HepG2 (cell line): ENCODE measurements around the gene GJB1. TPM values are rescaled to one million over a fixed set of nuclear protein-coding genes. Genes with fewer than 3 reads are reported as not detected.

ENCODE experiments used
- CREB1 ChIP-seq, 2 experiments: fragments of 450-650 bp in 1 of 2; IDR thresholded peaks; 2 replicates each; pipeline ENCODE4 v1.6.1; 2016 to 2017; ENCODE audit warnings: control low read depth in 1 of 2, mild to moderate bottlenecking in 1 of 2, missing compliant biosample characterization in 1 of 2, missing genetic modification characterization in 1 of 2
- KLF9 ChIP-seq: IDR thresholded peaks from 2 replicates; pipeline ENCODE4 v1.6.1; 2016; ENCODE audit warnings: low read depth
- PHF8 ChIP-seq: sonication (generic); formaldehyde crosslinking; IDR thresholded peaks from 2 replicates; pipeline ENCODE4 v1.5.0; 2020; ENCODE audit warnings: missing genetic modification reagents
- RBFOX2 ChIP-seq: fragments of 200-400 bp; formaldehyde crosslinking; IDR thresholded peaks from 2 replicates; pipeline ENCODE4 v1.6.1; 2017; ENCODE audit warnings: low read depth, mild to moderate bottlenecking, low read length
- RBM22 ChIP-seq: fragments of 200-400 bp; formaldehyde crosslinking; optimal IDR thresholded peaks from 2 replicates; pipeline ENCODE3; 2017; ENCODE audit warnings: mild to moderate bottlenecking, low read length, moderate library complexity
- SPEN ChIP-seq: sonication (generic); formaldehyde crosslinking; IDR thresholded peaks from 2 replicates; pipeline ENCODE4 v1.5.1; 2020; ENCODE audit warnings: low read depth, mild to moderate bottlenecking, missing genetic modification reagents
- TOPORS ChIP-seq: sonication (generic); formaldehyde crosslinking; IDR thresholded peaks from 2 replicates; pipeline ENCODE4 v1.8.0; 2023; ENCODE audit warnings: mild to moderate bottlenecking, missing genetic modification reagents
- TP53 ChIP-seq: sonication (generic); formaldehyde crosslinking; conservative IDR thresholded peaks from 2 replicates; pipeline ENCODE4 v1.4.0; 2020; ENCODE audit warnings: missing genetic modification reagents
- ZNF598 ChIP-seq: sonication (generic); formaldehyde crosslinking; IDR thresholded peaks from 2 replicates; pipeline ENCODE4 v1.5.1; 2020; ENCODE audit warnings: mild to moderate bottlenecking, missing genetic modification reagents, borderline replicate concordance
- ZNF607 ChIP-seq: sonication (generic); formaldehyde crosslinking; IDR thresholded peaks from 2 replicates; pipeline ENCODE4 v1.5.1; 2020; ENCODE audit warnings: missing genetic modification reagents, mild to moderate bottlenecking, borderline replicate concordance
- polyA plus RNA-seq, 8 experiments: library from polyadenylated mRNA; depleted of rRNA in 3 of 8; stranded (reverse) in 7 of 8; unstranded in 1 of 8; fragments of >200 nt; fragmentation: Illumina TruSeq in 4 of 8; extraction: Trizol in 4 of 8; gene quantifications; 2 replicates each; pipeline versions ENCODE4 v1.2.1 to v1.2.3, GENCODE V29; 2011 to 2016; ENCODE audit warnings: low read depth in 4 of 8, missing spikeins in 1 of 8, mixed read lengths in 1 of 8; ENCODE audit not compliant: insufficient read depth in 1 of 8
- total RNA-seq, 5 experiments: library from RNA; depleted of rRNA; stranded (reverse); fragments of >200 nt; fragmentation: Illumina TruSeq; extraction: Trizol; gene quantifications; 2 replicates each; pipeline ENCODE4 v1.2.3, GENCODE V29; 2016; ENCODE audit warnings: low read depth in 1 of 5
- TF ChIP-seq, protein P1 (sequence below): sonication (generic); formaldehyde crosslinking; IDR thresholded peaks from 2 replicates; pipeline ENCODE4 v1.4.0; 2020; ENCODE audit warnings: mild to moderate bottlenecking, low read depth, missing genetic modification reagents
- TF ChIP-seq, protein P2 (sequence below): IDR thresholded peaks from 2 replicates; pipeline ENCODE4 v1.6.1; 2016; ENCODE audit warnings: control low read depth
- TF ChIP-seq, protein P3 (sequence below): sonication (generic); formaldehyde crosslinking; IDR thresholded peaks from 2 replicates; pipeline ENCODE4 v1.8.0; 2022; ENCODE audit warnings: mild to moderate bottlenecking, missing genetic modification reagents; ENCODE audit not compliant: insufficient replicate concordance
- TF ChIP-seq, protein P4 (sequence below): IDR thresholded peaks from 2 replicates; pipeline ENCODE4 v1.6.1; 2016; ENCODE audit warnings: missing genetic modification reagents, missing compliant biosample characterization
- TF ChIP-seq, protein P5 (sequence below): sonication (generic); formaldehyde crosslinking; IDR thresholded peaks from 2 replicates; pipeline ENCODE4 v1.5.0; 2020; ENCODE audit warnings: missing genetic modification reagents
- TF ChIP-seq, protein P6 (sequence below): IDR thresholded peaks from 2 replicates; pipeline ENCODE4 v1.6.1; 2018; ENCODE audit warnings: missing genetic modification reagents, mild to moderate bottlenecking, missing compliant biosample characterization

The GJB1 gene
- total and polyA plus RNA-seq, 2 of the 13 experiments (the other 11 are each of a cell fraction or from before 2014, with no cell fraction given) = 111 to 161 TPM

DNA sequence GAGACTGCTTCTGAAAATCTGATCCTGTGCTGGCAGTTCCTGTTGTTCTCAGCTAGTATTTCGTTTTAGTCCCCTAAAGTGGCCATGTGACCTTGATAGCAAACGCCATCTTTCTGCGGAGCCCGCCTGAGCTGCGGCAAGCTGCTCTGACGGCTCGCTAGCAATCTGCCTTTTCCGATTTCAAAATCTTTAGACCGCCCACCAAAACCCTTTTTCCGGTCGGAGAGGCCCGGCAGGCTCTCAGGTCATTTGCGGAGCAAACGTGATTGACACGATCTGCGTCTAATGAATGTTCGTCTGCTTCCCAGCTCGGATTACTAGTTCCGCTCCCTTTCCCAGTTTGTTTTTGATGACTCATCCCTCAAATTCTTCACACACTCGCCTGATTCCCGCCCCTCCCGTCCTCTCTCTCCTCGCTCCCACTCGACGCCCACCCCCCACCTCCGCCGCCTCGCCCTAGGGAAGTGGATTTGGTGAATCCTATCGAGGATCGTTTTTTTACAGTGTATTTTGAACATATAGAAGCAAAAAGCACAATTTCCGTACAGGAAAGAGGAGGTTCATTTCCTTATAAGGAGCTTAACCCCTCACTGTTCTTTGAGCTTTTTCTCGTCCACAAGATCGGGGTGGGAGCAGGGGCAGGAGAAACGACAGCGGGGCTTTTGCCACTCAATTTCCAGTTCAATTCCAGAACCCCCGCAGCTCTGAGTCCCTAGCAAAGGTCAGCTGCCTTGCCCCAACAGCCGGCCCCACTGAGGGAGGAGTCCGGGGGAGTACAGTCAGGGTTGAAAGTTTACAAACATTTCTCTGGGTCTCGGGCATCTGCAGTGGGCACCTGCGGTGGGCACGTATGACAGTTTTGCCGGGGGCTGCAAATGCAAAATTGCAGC, 40.9 kb upstream of the GJB1 start (continued):
- TF ChIP-seq, protein P1, sequence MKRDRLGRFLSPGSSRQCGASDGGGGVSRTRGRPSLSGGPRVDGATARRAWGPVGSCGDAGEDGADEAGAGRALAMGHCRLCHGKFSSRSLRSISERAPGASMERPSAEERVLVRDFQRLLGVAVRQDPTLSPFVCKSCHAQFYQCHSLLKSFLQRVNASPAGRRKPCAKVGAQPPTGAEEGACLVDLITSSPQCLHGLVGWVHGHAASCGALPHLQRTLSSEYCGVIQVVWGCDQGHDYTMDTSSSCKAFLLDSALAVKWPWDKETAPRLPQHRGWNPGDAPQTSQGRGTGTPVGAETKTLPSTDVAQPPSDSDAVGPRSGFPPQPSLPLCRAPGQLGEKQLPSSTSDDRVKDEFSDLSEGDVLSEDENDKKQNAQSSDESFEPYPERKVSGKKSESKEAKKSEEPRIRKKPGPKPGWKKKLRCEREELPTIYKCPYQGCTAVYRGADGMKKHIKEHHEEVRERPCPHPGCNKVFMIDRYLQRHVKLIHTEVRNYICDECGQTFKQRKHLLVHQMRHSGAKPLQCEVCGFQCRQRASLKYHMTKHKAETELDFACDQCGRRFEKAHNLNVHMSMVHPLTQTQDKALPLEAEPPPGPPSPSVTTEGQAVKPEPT (CRISPR knock-in tag) = no peak
- no peak for TF ChIP-seq RBM22
- TF ChIP-seq CREB1 (IDR thresholded peaks at IDR 0.05) = peak; percentile 59
- 0 out of 2 replicates have a peak, but pooled peaks have one; percentile 20 for TF ChIP-seq CREB1 (CRISPR knock-in tag; IDR thresholded peaks at IDR 0.05)
- TF ChIP-seq, protein P2, sequence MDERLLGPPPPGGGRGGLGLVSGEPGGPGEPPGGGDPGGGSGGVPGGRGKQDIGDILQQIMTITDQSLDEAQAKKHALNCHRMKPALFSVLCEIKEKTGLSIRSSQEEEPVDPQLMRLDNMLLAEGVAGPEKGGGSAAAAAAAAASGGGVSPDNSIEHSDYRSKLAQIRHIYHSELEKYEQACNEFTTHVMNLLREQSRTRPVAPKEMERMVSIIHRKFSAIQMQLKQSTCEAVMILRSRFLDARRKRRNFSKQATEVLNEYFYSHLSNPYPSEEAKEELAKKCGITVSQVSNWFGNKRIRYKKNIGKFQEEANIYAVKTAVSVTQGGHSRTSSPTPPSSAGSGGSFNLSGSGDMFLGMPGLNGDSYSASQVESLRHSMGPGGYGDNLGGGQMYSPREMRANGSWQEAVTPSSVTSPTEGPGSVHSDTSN = peak; percentile 91
- TF ChIP-seq KLF9 (CRISPR knock-in tag) = no peak
- TF ChIP-seq, protein P3, sequence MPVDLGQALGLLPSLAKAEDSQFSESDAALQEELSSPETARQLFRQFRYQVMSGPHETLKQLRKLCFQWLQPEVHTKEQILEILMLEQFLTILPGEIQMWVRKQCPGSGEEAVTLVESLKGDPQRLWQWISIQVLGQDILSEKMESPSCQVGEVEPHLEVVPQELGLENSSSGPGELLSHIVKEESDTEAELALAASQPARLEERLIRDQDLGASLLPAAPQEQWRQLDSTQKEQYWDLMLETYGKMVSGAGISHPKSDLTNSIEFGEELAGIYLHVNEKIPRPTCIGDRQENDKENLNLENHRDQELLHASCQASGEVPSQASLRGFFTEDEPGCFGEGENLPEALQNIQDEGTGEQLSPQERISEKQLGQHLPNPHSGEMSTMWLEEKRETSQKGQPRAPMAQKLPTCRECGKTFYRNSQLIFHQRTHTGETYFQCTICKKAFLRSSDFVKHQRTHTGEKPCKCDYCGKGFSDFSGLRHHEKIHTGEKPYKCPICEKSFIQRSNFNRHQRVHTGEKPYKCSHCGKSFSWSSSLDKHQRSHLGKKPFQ = no peak
- TF ChIP-seq, protein P4, sequence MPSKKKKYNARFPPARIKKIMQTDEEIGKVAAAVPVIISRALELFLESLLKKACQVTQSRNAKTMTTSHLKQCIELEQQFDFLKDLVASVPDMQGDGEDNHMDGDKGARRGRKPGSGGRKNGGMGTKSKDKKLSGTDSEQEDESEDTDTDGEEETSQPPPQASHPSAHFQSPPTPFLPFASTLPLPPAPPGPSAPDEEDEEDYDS = 0 out of 2 replicates have a peak, but pooled peaks have one; percentile 17
- TF ChIP-seq, protein P5, sequence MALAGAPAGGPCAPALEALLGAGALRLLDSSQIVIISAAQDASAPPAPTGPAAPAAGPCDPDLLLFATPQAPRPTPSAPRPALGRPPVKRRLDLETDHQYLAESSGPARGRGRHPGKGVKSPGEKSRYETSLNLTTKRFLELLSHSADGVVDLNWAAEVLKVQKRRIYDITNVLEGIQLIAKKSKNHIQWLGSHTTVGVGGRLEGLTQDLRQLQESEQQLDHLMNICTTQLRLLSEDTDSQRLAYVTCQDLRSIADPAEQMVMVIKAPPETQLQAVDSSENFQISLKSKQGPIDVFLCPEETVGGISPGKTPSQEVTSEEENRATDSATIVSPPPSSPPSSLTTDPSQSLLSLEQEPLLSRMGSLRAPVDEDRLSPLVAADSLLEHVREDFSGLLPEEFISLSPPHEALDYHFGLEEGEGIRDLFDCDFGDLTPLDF = no peak
- TF ChIP-seq, protein P6, sequence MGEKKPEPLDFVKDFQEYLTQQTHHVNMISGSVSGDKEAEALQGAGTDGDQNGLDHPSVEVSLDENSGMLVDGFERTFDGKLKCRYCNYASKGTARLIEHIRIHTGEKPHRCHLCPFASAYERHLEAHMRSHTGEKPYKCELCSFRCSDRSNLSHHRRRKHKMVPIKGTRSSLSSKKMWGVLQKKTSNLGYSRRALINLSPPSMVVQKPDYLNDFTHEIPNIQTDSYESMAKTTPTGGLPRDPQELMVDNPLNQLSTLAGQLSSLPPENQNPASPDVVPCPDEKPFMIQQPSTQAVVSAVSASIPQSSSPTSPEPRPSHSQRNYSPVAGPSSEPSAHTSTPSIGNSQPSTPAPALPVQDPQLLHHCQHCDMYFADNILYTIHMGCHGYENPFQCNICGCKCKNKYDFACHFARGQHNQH = no peak
- TF ChIP-seq RBFOX2 = no peak
- no peak for TF ChIP-seq TP53
- TF ChIP-seq ZNF607 (CRISPR knock-in tag) = peak; percentile 37; the same call in 1 of the 2 replicates
- no peak; the same call in 1 of the 2 replicates for TF ChIP-seq PHF8 (CRISPR knock-in tag)
- TF ChIP-seq TOPORS (CRISPR knock-in tag) = no peak
- no peak; the same call in 1 of the 2 replicates for TF ChIP-seq SPEN (CRISPR knock-in tag)
- TF ChIP-seq ZNF598 (CRISPR knock-in tag) = no peak
